ENCODE measurements around the gene MTTP.

DNA sequence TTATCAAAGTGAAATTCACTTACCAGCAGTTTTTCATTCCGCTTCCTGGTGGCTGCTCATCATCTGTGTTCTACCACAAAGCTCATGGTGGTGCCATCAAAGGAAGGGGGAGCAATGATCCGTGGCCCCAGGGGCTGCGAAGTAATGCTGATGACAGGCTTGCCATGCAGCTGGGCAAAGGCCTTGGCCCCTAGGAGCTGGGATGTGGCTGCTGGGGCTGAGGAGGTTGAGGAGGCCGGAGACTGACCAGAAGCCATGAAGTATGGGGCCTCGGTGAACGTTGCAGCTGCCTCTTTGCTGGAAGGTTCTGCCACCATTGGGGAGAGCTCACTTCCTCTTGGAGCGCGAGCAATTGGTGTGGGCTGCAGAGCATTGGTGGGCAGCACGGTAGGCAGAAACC is 74.6 kb downstream of the MTTP start:
- TF ChIP-seq, protein P1, sequence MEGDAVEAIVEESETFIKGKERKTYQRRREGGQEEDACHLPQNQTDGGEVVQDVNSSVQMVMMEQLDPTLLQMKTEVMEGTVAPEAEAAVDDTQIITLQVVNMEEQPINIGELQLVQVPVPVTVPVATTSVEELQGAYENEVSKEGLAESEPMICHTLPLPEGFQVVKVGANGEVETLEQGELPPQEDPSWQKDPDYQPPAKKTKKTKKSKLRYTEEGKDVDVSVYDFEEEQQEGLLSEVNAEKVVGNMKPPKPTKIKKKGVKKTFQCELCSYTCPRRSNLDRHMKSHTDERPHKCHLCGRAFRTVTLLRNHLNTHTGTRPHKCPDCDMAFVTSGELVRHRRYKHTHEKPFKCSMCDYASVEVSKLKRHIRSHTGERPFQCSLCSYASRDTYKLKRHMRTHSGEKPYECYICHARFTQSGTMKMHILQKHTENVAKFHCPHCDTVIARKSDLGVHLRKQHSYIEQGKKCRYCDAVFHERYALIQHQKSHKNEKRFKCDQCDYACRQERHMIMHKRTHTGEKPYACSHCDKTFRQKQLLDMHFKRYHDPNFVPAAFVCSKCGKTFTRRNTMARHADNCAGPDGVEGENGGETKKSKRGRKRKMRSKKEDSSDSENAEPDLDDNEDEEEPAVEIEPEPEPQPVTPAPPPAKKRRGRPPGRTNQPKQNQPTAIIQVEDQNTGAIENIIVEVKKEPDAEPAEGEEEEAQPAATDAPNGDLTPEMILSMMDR (IDR thresholded peaks at IDR 0.05): no peak
- TF ChIP-seq POLR2A (IDR thresholded peaks at IDR 0.05): no peak

Data from thyroid gland (tissue), 4 donors.